ENCODE results near the gene C21orf91.
"Not testable (repeated sequence)": the region's sequence is repeated elsewhere in the genome, so short reads cannot be mapped to it uniquely, and the experiment has no call there.

DNA sequence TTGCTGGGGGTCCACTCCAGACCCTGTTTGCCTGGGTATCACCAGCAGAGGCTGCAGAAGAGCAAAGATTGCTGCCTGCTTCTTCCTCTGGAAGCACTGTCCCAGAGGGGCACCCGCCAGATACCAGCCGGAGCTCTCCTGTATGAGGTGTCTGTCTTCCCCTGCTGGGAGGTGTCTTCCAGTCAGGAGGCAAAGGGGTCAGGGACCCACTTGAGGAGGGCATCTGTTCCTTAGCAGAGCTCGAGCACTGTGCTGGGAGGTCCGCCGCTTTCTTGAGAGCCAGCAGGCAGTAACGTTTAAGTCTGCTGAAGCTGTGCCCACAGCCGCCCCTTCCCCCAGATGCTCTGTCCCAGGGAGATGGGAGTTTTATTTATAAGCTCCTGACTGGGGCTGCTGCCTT lies 44.1 kb downstream of the C21orf91 start:
- TF ChIP-seq POLR2A (IDR thresholded peaks at IDR 0.05; ENCODE audit: low read length); GATA1 (IDR thresholded peaks at IDR 0.05; ENCODE audit: low read depth, low read length): not testable (repeated sequence)
